H9 (cell line): ENCODE data around the gene CDK10. TPM values are rescaled to one million over a fixed set of nuclear protein-coding genes. Genes with fewer than 3 reads are reported as not detected.

Source experiments
- DNase-seq: peaks from one replicate; pipeline ENCODE4 v3.0.0-alpha.2; 2017
- H2AFZ ChIP-seq: one replicate; pipeline ENCODE4 v1.6.1; 2013; ENCODE audit warnings: mild to moderate bottlenecking, low read length, control low read depth, moderate library complexity
- H2AK5ac ChIP-seq: 2 replicates; pipeline ENCODE4 v1.6.1; 2013; ENCODE audit warnings: low read length, control low read depth, mixed read lengths; ENCODE audit not compliant: insufficient read length
- H2BK120ac ChIP-seq: one replicate; pipeline ENCODE4 v1.6.1; 2013; ENCODE audit warnings: low read depth, mild to moderate bottlenecking, low read length, control low read depth, inconsistent platforms; ENCODE audit not compliant: poor library complexity, severe bottlenecking
- H2BK12ac ChIP-seq: 2 replicates; pipeline ENCODE4 v1.6.1; 2013; ENCODE audit warnings: low read length, control low read depth, mixed read lengths, low read depth; ENCODE audit not compliant: insufficient read length
- H2BK15ac ChIP-seq: 2 replicates; pipeline ENCODE4 v1.6.1; 2013; ENCODE audit warnings: low read depth, low read length, control low read depth
- H2BK20ac ChIP-seq: one replicate; pipeline ENCODE4 v1.6.1; 2013; ENCODE audit warnings: low read depth, mild to moderate bottlenecking, low read length, control low read depth, inconsistent platforms; ENCODE audit not compliant: poor library complexity, severe bottlenecking
- H2BK5ac ChIP-seq: 2 replicates; pipeline ENCODE4 v1.6.1; 2013; ENCODE audit warnings: low read length, control low read depth, mixed read lengths; ENCODE audit not compliant: insufficient read length
- H3K14ac ChIP-seq: 2 replicates; pipeline ENCODE4 v1.6.1; 2013; ENCODE audit warnings: low read length, control low read depth; ENCODE audit not compliant: insufficient read depth
- H3K18ac ChIP-seq: 2 replicates; pipeline ENCODE4 v1.6.1; 2013; ENCODE audit warnings: low read depth, mild to moderate bottlenecking, mixed read lengths, low read length, control low read depth; ENCODE audit not compliant: insufficient read length
- H3K23ac ChIP-seq: 2 replicates; pipeline ENCODE4 v1.6.1; 2013; ENCODE audit warnings: low read length, control low read depth, mixed read lengths, low read depth; ENCODE audit not compliant: insufficient read length
- H3K23me2 ChIP-seq: 2 replicates; pipeline ENCODE4 v1.6.1; 2013; ENCODE audit warnings: low read depth, mild to moderate bottlenecking, mixed read lengths, low read length, control low read depth; ENCODE audit not compliant: insufficient read length, poor library complexity, severe bottlenecking
- H3K27ac ChIP-seq: 2 replicates; pipeline ENCODE4 v1.5.1; 2013; ENCODE audit warnings: low read length, control low read depth, mixed read lengths, low read depth; ENCODE audit not compliant: insufficient read length
- H3K27me3 ChIP-seq: 2 replicates; pipeline ENCODE4 v1.6.1; 2013; ENCODE audit warnings: low read length, control low read depth, inconsistent platforms; ENCODE audit not compliant: insufficient read depth
- H3K4ac ChIP-seq: 2 replicates; pipeline ENCODE4 v1.6.1; 2013; ENCODE audit warnings: low read depth, mild to moderate bottlenecking, control low read depth, inconsistent platforms, low read length, moderate library complexity
- H3K4me1 ChIP-seq: 2 replicates; pipeline ENCODE4 v1.6.1; 2013; ENCODE audit warnings: low read length, control low read depth, inconsistent platforms; ENCODE audit not compliant: insufficient read depth
- H3K4me2 ChIP-seq: 2 replicates; pipeline ENCODE4 v1.6.1; 2013; ENCODE audit warnings: low read length, control low read depth, mixed read lengths; ENCODE audit not compliant: insufficient read length, insufficient read depth
- H3K56ac ChIP-seq: 2 replicates; pipeline ENCODE4 v1.6.1; 2013; ENCODE audit warnings: low read depth, mild to moderate bottlenecking, mixed read lengths, low read length, control low read depth; ENCODE audit not compliant: insufficient read length
- H3K79me1 ChIP-seq: 2 replicates; pipeline ENCODE4 v1.6.1; 2013; ENCODE audit warnings: low read depth, mild to moderate bottlenecking, moderate library complexity, low read length, control low read depth, inconsistent platforms; ENCODE audit not compliant: insufficient read depth, poor library complexity, severe bottlenecking
- H3K79me2 ChIP-seq: 2 replicates; pipeline ENCODE4 v1.6.1; 2013; ENCODE audit warnings: low read length, control low read depth, inconsistent platforms; ENCODE audit not compliant: insufficient read depth
- H3K9ac ChIP-seq: 2 replicates; pipeline ENCODE4 v1.6.1; 2013; ENCODE audit warnings: low read length, control low read depth, mixed read lengths; ENCODE audit not compliant: insufficient read length; ENCODE audit errors: extremely low read depth
- H3K9me3 ChIP-seq: one replicate; pipeline ENCODE4 v1.6.1; 2013; ENCODE audit warnings: low read depth, low read length, inconsistent platforms; ENCODE audit not compliant: control insufficient read depth
- H3T11ph ChIP-seq: one replicate; pipeline ENCODE4 v1.6.1; 2013; ENCODE audit warnings: mild to moderate bottlenecking, low read length, control low read depth, inconsistent platforms
- H4K20me1 ChIP-seq: one replicate; pipeline ENCODE4 v1.6.1; 2013; ENCODE audit not compliant: control insufficient read depth, insufficient read length, insufficient read depth
- H4K5ac ChIP-seq: 2 replicates; pipeline ENCODE4 v1.6.1; 2013; ENCODE audit warnings: low read depth, mild to moderate bottlenecking, mixed read lengths, low read length, control low read depth; ENCODE audit not compliant: insufficient read length
- H4K8ac ChIP-seq: replicated peaks from 2 replicates; pipeline ENCODE4 v1.6.1; 2013; ENCODE audit warnings: low read length, control low read depth, mixed read lengths, low read depth; ENCODE audit not compliant: insufficient read length
- H4K91ac ChIP-seq: 2 replicates; pipeline ENCODE4 v1.6.1; 2013; ENCODE audit warnings: low read depth, mild to moderate bottlenecking, moderate library complexity, mixed read lengths, low read length, control low read depth; ENCODE audit not compliant: insufficient read length
- H3K27ac Mint-ChIP-seq, 3 experiments: 2 replicates in 2 of 3; 3 replicates in 1 of 3; pipeline ENCODE4 v1.8.0; 2020 to 2021; ENCODE audit warnings: mixed read lengths in 3 of 3, mild to moderate bottlenecking in 1 of 3, moderate library complexity in 1 of 3
- H3K27me3 Mint-ChIP-seq: 2 replicates; pipeline ENCODE4 v1.8.0; 2021; ENCODE audit warnings: low read depth, mild to moderate bottlenecking, moderate library complexity, mixed read lengths
- H3K36me3 Mint-ChIP-seq, 3 experiments: 2 replicates in 2 of 3; 3 replicates in 1 of 3; pipeline ENCODE4 v1.8.0; 2020 to 2021; ENCODE audit warnings: low read depth in 3 of 3, mixed read lengths in 3 of 3; ENCODE audit not compliant: insufficient read depth in 1 of 3
- H3K4me1 Mint-ChIP-seq, 2 experiments: 2 replicates each; pipeline ENCODE4 v1.8.0; 2020; ENCODE audit warnings: mixed read lengths in 2 of 2
- H3K4me3 Mint-ChIP-seq, 2 experiments: 2 replicates in 1 of 2; 3 replicates in 1 of 2; pipeline ENCODE4 v1.8.0; 2020 to 2021; ENCODE audit warnings: mild to moderate bottlenecking in 2 of 2, mixed read lengths in 2 of 2, moderate library complexity in 1 of 2
- H3K9me3 Mint-ChIP-seq, 2 experiments: 2 replicates in 1 of 2; 3 replicates in 1 of 2; pipeline ENCODE4 v1.8.0; 2020; ENCODE audit warnings: mild to moderate bottlenecking in 2 of 2, mixed read lengths in 2 of 2, moderate library complexity in 1 of 2
- WGBS: extraction: QIAGEN DNeasy Blood & Tissue Kit; methylation state at CpG from one replicate; pipeline ENCODE4 v1.1.7; 2013; ENCODE audit warnings: missing lambda C conversion rate, low lambda C conversion rate, mixed read lengths; ENCODE audit not compliant: insufficient read length; ENCODE audit errors: extremely low coverage; 5-methylcytosine and 5-hydroxymethylcytosine counted together
- total RNA-seq: library from RNA; stranded (reverse); gene quantifications from 2 replicates; pipeline ENCODE4 v1.2.1, GENCODE V29; 2021
- TF ChIP-seq, protein P1 (sequence below): fragments of 200-600 bp; sonication (generic); conservative IDR thresholded peaks from 3 replicates; pipeline ENCODE4 v1.8.0; 2021; ENCODE audit warnings: antibody characterized with exemption, mild to moderate bottlenecking

The CDK10 gene
- total RNA-seq, 1 experiment from 2014 or later: 77.1 TPM

DNA sequence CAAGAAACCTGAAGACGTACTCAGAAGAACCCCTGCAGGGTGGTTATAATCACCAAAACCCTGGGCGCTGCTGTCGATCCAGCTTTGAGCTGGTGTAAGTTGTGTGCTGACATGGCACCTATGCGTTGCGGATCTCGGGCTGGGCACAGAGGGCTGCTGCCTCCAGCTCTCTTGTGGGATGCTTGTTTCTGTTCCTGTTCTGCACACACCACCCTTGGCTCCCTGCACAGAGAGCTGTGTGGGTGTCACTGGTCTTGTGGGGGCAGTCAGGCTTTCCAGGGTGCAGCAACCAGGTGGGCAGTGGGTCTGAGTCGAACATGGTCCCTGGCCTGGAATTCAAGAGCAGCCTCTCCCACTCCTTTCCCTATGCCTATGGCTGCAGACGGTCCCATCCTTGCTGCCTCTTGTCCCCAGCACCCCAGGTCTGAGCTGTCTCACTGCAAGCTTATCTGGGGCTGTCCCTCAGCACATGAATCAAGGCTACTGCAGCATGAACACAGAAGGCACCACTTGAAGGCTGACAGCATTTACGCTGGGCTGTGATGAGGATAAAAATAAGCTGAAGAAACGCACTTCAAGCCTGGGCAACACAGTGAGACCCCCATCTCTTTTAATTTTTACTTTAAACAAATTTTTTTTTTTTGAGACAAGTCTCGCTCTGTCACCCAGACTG lies 55.0 kb downstream of the CDK10 start:
- H3K36me3 Mint-ChIP-seq: peaks cover 54 to 93% (median 84%) of the 10 kb centered on the region in 3 experiments; a peak in 6 of 7 replicates
- H3K14ac ChIP-seq: no peak overlapping the region
- no peak for DNase-seq
- no peaks in the 10 kb centered on the region for H3K27me3 ChIP-seq
- no peaks in the 10 kb centered on the region for H3K27me3 Mint-ChIP-seq
- H2BK12ac ChIP-seq: no peak overlapping the region
- H2BK120ac ChIP-seq: no peak overlapping the region
- TF ChIP-seq, protein P1, sequence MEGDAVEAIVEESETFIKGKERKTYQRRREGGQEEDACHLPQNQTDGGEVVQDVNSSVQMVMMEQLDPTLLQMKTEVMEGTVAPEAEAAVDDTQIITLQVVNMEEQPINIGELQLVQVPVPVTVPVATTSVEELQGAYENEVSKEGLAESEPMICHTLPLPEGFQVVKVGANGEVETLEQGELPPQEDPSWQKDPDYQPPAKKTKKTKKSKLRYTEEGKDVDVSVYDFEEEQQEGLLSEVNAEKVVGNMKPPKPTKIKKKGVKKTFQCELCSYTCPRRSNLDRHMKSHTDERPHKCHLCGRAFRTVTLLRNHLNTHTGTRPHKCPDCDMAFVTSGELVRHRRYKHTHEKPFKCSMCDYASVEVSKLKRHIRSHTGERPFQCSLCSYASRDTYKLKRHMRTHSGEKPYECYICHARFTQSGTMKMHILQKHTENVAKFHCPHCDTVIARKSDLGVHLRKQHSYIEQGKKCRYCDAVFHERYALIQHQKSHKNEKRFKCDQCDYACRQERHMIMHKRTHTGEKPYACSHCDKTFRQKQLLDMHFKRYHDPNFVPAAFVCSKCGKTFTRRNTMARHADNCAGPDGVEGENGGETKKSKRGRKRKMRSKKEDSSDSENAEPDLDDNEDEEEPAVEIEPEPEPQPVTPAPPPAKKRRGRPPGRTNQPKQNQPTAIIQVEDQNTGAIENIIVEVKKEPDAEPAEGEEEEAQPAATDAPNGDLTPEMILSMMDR: no peak
- H3K4ac ChIP-seq: no peak overlapping the region
- H2AK5ac ChIP-seq: no peak overlapping the region
- no peak overlapping the region for H2AFZ ChIP-seq
- H3K9ac ChIP-seq: no peak overlapping the region
- H3K9me3 Mint-ChIP-seq: no peaks in the 10 kb centered on the region
- H4K91ac ChIP-seq: no peak overlapping the region
- H3K27ac ChIP-seq: no peak overlapping the region
- H3K79me1 ChIP-seq: no peaks in the 10 kb centered on the region
- no peak overlapping the region for H3K4me2 ChIP-seq
- H4K8ac ChIP-seq: no peak overlapping the region
- no peaks in the 10 kb centered on the region for H3K23me2 ChIP-seq
- H3K4me1 Mint-ChIP-seq: no peaks in the 10 kb centered on the region
- H3K9me3 ChIP-seq: no peaks in the 10 kb centered on the region
- no peaks in the 10 kb centered on the region for H3K4me1 ChIP-seq
- no peaks in the 10 kb centered on the region for H4K20me1 ChIP-seq
- no CpG with 5 or more reads among the region's 11 CpGs for WGBS
- H3K79me2 ChIP-seq: no peaks in the 10 kb centered on the region
- no peak overlapping the region for H2BK20ac ChIP-seq
- no peak overlapping the region for H2BK15ac ChIP-seq
- H4K5ac ChIP-seq: no peak overlapping the region
- H3K27ac Mint-ChIP-seq: peak overlapping the region in 1 of 3 experiments; percentile 14; a peak in 2 of 7 replicates
- no peak overlapping the region for H3K4me3 Mint-ChIP-seq
- H3K18ac ChIP-seq: no peak overlapping the region
- no peak overlapping the region for H3T11ph ChIP-seq
- no peak overlapping the region for H3K23ac ChIP-seq
- no peak overlapping the region for H2BK5ac ChIP-seq
- H3K56ac ChIP-seq: no peak overlapping the region
